Activated T-helper 1 cell treated with anti-CD3 and anti-CD28 coated beads, Interleukin-12 subunit alpha, Interleukin-12 subunit beta, Interleukin-2, Interleukin-4 antibody, amounts not matched to agents 30 ng/mL and 10 ng/mL and 1 ng/mL, durations not matched to agents 14 hours and 24 hours and 36 hours (primary cell): ENCODE measurements around the gene TTLL9. TPM values are rescaled to one million over a fixed set of nuclear protein-coding genes. Genes with fewer than 3 reads are reported as not detected.
A peak's percentile ranks its signal among the peaks of the same experiment; 100 is the strongest.

Experiments used
- DNase-seq: peaks from one replicate; pipeline ENCODE4 v3.0.0; 2021; ENCODE audit warnings: low spot score
- H3K27ac Mint-ChIP-seq: one replicate; pipeline ENCODE4 v1.8.0; 2021; ENCODE audit warnings: mild to moderate bottlenecking, mixed read lengths
- H3K27me3 Mint-ChIP-seq: one replicate; pipeline ENCODE4 v1.8.0; 2022; ENCODE audit warnings: mild to moderate bottlenecking, moderate library complexity, mixed read lengths; ENCODE audit not compliant: insufficient read depth
- H3K36me3 Mint-ChIP-seq: one replicate; pipeline ENCODE4 v1.8.0; 2021; ENCODE audit warnings: low read depth, mixed read lengths
- H3K4me1 Mint-ChIP-seq: one replicate; pipeline ENCODE4 v1.8.0; 2021; ENCODE audit warnings: low read depth, mixed read lengths
- H3K4me3 Mint-ChIP-seq: one replicate; pipeline ENCODE4 v1.8.0; 2021; ENCODE audit warnings: mild to moderate bottlenecking, moderate library complexity, mixed read lengths
- H3K9me3 Mint-ChIP-seq: one replicate; pipeline ENCODE4 v1.8.0; 2021; ENCODE audit warnings: mixed read lengths
- intact Hi-C: fragments of 100-400 bp; cut with micrococcal nuclease; formaldehyde crosslinking; loops from one replicate; pipeline ENCODE4 v1.15.1; 2024
- total RNA-seq: library from RNA; stranded (reverse); gene quantifications from 2 replicates; pipeline ENCODE4 v1.2.3, GENCODE V29; 2022

TTLL9 gene
- total RNA-seq, 1 donor from 2014 or later: not detected

GRCh38 chr20:31945785-31946184 is 75.4 kb downstream of the TTLL9 start:
- Mint-ChIP-seq H3K4me1 (peaks cover 20% of the 10 kb centered on the region), H3K4me3 (no peak overlapping the region), H3K36me3 (peaks cover 40% of the 10 kb centered on the region), H3K27ac (no peak overlapping the region), H3K27me3 (no peaks in the 10 kb centered on the region), H3K9me3 (no peaks in the 10 kb centered on the region)
- no peak for DNase-seq
- intact Hi-C loops: no loop called here

GRCh38 chr20:31948008-31948407 is 77.6 kb downstream of the TTLL9 start:
- no peak for DNase-seq
- H3K27me3 Mint-ChIP-seq: no peaks in the 10 kb centered on the region
- no peaks in the 10 kb centered on the region for H3K9me3 Mint-ChIP-seq
- peaks cover 28% of the 10 kb centered on the region for H3K4me1 Mint-ChIP-seq
- intact Hi-C loops: no loop called here
- no peak overlapping the region for H3K27ac Mint-ChIP-seq
- peaks cover 42% of the 10 kb centered on the region for H3K36me3 Mint-ChIP-seq
- no peak overlapping the region for H3K4me3 Mint-ChIP-seq

DNA sequence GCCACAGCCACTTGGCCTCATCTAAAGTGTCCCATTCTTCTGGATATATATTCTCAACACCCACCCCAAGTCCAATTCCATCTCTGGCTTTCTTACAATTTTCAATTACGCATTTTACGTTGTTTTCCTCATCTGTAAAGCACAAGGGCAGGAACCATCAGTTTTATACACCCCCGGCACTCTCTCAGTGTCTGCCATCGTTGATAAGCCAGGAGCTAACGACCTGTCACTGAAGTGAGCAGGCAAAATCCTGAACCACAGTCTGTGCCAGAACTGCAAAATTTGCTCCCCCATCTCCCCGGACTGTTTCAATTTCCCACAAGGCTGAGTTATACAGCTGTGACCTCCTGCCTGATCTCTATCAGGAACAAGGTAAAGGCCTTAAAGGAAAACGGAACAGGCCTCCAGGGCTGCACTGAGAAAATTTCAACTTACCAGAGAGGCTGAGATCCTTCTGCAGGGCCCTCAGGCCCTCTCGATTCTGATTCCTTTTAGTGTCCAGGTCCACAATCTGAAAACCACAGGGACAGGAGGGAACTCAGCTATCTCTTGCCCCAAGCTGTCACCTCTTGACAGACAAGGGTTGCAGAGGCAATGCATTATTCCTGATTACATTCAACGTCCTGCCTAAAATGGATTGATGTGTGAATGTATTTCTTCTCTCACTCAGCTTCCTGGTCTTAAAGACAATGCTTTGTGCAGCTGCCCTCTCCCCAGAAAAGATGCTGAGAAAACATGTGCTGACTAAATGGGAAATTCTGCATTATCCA is 79.6 kb downstream of the TTLL9 start:
- Mint-ChIP-seq H3K36me3 (peaks cover 36% of the 10 kb centered on the region), H3K4me3 (peak overlapping the region; percentile 97), H3K4me1 (peaks cover 28% of the 10 kb centered on the region), H3K9me3 (no peaks in the 10 kb centered on the region), H3K27ac (peak overlapping the region; percentile 14), H3K27me3 (peaks cover 3% of the 10 kb centered on the region)
- no peak for DNase-seq
- intact Hi-C loops: loop anchor here (5.0 kb wide), 4 partner anchors 228 to 1862 kb away; partner anchors contain the start of genes ASXL1, BCL2L1, CHMP4B and PLAGL2

DNA sequence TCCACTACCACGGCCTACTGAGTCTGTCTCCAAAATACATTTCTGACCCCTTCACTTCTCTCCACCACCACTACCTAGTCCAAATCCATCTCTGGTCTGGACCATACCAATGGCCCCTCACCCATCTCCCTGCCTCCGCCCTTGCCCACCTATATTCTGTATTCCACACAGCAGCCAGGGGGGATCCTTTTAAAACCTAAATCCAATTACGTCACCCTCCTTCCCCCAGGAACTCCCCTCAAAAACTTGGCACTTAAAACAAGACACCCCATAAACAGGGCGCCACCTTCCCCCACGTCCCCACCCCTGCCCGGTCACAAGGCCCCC is 80.7 kb downstream of the TTLL9 start:
- no peak for DNase-seq
- intact Hi-C loops: loop anchor here (5.0 kb wide), 4 partner anchors 229 to 1861 kb away; partner anchors contain the start of genes ASXL1, BCL2L1, CHMP4B and PLAGL2
- peaks cover 28% of the 10 kb centered on the region for H3K4me1 Mint-ChIP-seq
- peaks cover 34% of the 10 kb centered on the region for H3K36me3 Mint-ChIP-seq
- no peaks in the 10 kb centered on the region for H3K9me3 Mint-ChIP-seq
- peak overlapping the region; percentile 97 for H3K4me3 Mint-ChIP-seq
- peak overlapping the region; percentile 95 for H3K27ac Mint-ChIP-seq
- H3K27me3 Mint-ChIP-seq: peaks cover 5% of the 10 kb centered on the region

DNA sequence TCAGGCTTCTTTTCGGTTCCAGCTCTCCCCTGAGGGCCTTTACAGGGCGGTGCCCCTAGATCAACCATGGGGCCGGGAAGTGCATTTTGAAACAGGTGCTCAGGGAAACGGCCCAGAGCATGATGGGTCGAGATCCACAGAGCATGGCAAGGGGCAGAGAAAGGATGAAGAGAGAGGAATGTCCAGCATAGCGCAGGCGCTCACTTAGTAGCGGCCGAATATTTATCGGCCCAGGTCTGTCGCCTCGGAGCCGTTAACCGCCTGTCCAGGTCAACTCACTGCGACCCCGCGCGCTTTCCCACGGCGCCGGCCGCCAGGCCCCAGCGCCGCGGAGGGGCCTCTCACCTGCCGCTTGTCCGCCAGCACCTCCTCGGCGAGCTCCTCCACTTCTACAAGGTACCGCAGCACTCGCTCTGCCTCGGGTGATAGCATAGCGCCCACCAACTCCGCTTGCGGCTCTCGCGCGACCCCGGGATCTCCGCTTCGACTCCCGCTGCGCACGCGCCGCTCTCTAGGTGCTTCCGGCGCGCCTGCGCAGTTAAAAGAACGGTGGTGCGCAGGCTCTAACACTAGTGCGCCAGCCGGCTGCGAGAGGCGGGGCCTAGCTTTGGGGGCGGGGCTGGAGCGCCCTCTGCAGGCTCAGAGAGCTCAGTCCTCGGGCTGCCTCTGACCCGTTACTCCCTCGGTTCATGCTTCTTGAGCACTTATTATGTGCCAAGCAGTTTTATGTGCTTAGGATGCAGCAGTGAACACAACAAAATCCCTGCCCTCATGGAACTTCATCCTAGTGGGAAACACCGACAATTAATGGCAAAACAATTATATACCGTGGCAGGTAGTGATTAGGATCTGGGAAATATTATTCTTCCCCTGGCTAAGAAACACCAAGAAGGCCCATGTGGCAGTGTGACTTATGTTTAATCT is 81.4 kb downstream of the TTLL9 start, which contains the start of gene PDRG1:
Gene PDRG1, minus strand, starts transcription at position 517 of the 924 bp plus-strand sequence. Its CDS starts 85 bp downstream, at position 432.
- peaks cover 8% of the 10 kb centered on the region for H3K27me3 Mint-ChIP-seq

GRCh38 chr20:31953556-31954148 is 83.2 kb downstream of the TTLL9 start:
- Mint-ChIP-seq H3K27ac (no peak overlapping the region), H3K4me3 (no peak overlapping the region), H3K36me3 (peaks cover 18% of the 10 kb centered on the region), H3K9me3 (no peaks in the 10 kb centered on the region), H3K4me1 (peaks cover 26% of the 10 kb centered on the region), H3K27me3 (peaks cover 8% of the 10 kb centered on the region)
- DNase-seq: no peak
- intact Hi-C loops: loop anchor here (5.0 kb wide), 4 partner anchors 231 to 1859 kb away; partner anchors contain the start of genes ASXL1, BCL2L1, CHMP4B and PLAGL2

More for the DNA sequence above, 81.4 kb downstream of the TTLL9 start, which contains the start of gene PDRG1:
- Mint-ChIP-seq H3K27ac (peak within 1 kb of the TSS; percentile 95), H3K4me3 (peak within 1 kb of the TSS; percentile 97), H3K4me1 (peaks cover 28% of the 10 kb centered on the region), H3K9me3 (no peaks in the 10 kb centered on the region), H3K36me3 (peaks cover 30% of the 10 kb centered on the region)
- intact Hi-C loops: loop anchor here (1.0 to 5.0 kb wide), 10 partner anchors 17 to 1861 kb away; partner anchors contain the start of genes ASXL1, BCL2L1, CHMP4B and PLAGL2
- peak; percentile 96 for DNase-seq

GRCh38 chr20:31954500-31954899 is 84.1 kb downstream of the TTLL9 start:
- DNase-seq: no peak
- Mint-ChIP-seq H3K27ac (no peak overlapping the region), H3K27me3 (peaks cover 8% of the 10 kb centered on the region), H3K9me3 (no peaks in the 10 kb centered on the region), H3K4me3 (no peak overlapping the region), H3K36me3 (peaks cover 13% of the 10 kb centered on the region), H3K4me1 (peaks cover 21% of the 10 kb centered on the region)
- intact Hi-C loops: loop anchor here (5.0 kb wide), 4 partner anchors 232 to 1858 kb away; partner anchors contain the start of genes ASXL1, BCL2L1, CHMP4B and PLAGL2

GRCh38 chr20:31956556-31957526 is 86.4 kb downstream of the TTLL9 start:
- no peak for DNase-seq
- no peaks in the 10 kb centered on the region for H3K36me3 Mint-ChIP-seq
- H3K9me3 Mint-ChIP-seq: no peaks in the 10 kb centered on the region
- peaks cover 8% of the 10 kb centered on the region for H3K27me3 Mint-ChIP-seq
- H3K4me3 Mint-ChIP-seq: no peak overlapping the region
- peaks cover 5% of the 10 kb centered on the region for H3K4me1 Mint-ChIP-seq
- intact Hi-C loops: no loop called here
- no peak overlapping the region for H3K27ac Mint-ChIP-seq

GRCh38 chr20:31962761-31963160 is 92.3 kb downstream of the TTLL9 start:
- H3K9me3 Mint-ChIP-seq: no peaks in the 10 kb centered on the region
- intact Hi-C loops: no loop called here
- peaks cover 26% of the 10 kb centered on the region for H3K27me3 Mint-ChIP-seq
- no peaks in the 10 kb centered on the region for H3K36me3 Mint-ChIP-seq
- H3K4me3 Mint-ChIP-seq: no peak overlapping the region
- DNase-seq: no peak
- no peak overlapping the region for H3K27ac Mint-ChIP-seq
- peaks cover 5% of the 10 kb centered on the region for H3K4me1 Mint-ChIP-seq

DNA sequence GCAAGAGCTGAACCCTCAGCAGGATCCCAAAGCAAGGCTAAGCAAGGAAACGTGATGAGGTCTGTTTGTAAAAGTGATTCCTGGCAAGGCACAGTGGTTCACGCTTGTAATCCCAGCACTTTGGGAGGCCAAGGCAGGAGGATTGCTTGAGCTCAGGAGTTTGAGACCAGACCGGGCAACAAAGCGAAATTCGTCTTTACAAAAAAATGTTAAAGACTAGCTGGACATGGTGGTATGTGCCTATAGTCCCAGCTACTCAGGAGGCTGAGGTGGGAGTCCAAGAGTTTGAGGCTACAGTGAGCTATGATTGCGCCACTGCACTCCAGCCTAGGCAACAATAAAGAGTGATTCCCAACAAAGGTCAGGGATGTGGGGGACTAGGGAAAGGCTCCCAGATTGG is 93.5 kb downstream of the TTLL9 start:
- H3K4me3 Mint-ChIP-seq: no peak overlapping the region
- H3K9me3 Mint-ChIP-seq: no peaks in the 10 kb centered on the region
- DNase-seq: no peak
- H3K36me3 Mint-ChIP-seq: no peaks in the 10 kb centered on the region
- H3K4me1 Mint-ChIP-seq: peaks cover 5% of the 10 kb centered on the region
- intact Hi-C loops: no loop called here
- peaks cover 29% of the 10 kb centered on the region for H3K27me3 Mint-ChIP-seq
- H3K27ac Mint-ChIP-seq: no peak overlapping the region

DNA sequence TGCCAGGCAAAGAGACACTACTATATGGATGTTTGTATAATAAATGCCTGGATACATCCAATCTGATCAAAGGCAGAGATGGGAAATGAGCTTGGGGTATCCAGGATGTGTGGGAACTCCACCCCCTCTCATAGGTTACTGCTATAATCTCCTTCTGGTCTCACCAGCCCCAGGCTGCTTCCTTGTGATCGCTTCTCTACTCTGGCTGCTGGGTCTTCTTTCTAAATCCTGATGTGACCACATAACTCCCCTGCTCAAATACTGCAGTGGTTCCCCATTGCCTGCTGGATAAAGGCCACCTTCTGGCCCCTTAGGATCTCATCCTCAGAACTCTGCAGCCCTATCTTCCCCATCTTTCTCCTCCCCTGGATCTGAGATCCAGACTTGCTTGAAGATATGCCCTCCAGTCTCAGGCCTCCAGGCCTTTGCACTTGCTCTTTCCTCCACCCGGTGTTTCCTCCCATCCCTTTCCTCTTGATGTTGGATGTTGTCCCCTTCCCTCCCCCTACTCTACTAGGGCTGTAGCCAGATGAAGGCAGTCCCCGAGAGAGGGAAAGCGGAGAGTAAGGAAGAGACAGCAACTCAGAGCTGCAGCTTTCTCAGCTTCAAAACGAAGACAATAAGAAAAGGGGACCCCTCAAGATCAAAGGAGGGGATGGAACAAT is 96.7 kb downstream of the TTLL9 start:
- peaks cover 38% of the 10 kb centered on the region for H3K27me3 Mint-ChIP-seq

More for the DNA sequence above, 96.7 kb downstream of the TTLL9 start:
- no peaks in the 10 kb centered on the region for H3K36me3 Mint-ChIP-seq
- intact Hi-C loops: no loop called here
- DNase-seq: no peak
- H3K4me3 Mint-ChIP-seq: peak overlapping the region; percentile 61
- H3K27ac Mint-ChIP-seq: no peak overlapping the region
- H3K4me1 Mint-ChIP-seq: peaks cover 5% of the 10 kb centered on the region
- H3K9me3 Mint-ChIP-seq: no peaks in the 10 kb centered on the region
